Pancreas (tissue), 8 donors: ENCODE measurements around the gene CD244. TPM values are rescaled to one million over a fixed set of nuclear protein-coding genes. Genes with fewer than 3 reads are reported as not detected.

ENCODE experiments used
- polyA plus RNA-seq, 2 donors: library from polyadenylated mRNA; stranded (reverse); fragments of 200-250 nt; gene quantifications; one replicate each; pipeline ENCODE4 v1.2.3, GENCODE V29; 2013
- total RNA-seq, 6 donors: library from RNA; stranded (reverse); fragmentation: NEBNext Ultra II Directional in 4 of 6; extraction: Animal tissue kit (Norgen Biotek cat#: 25700) in 4 of 6; gene quantifications; one replicate each; pipeline versions ENCODE4 v1.2.1 to v1.2.4, GENCODE V29; 2021 to 2023
- donor health status: healthy with polysubstance abuse.
- donor health status: DM: no; HTN: no; CAD: no; lungs with moderate emphysema.
- donor health status: DM: no; HTN: no; CAD: no.
- donor health status: Bipolar disorder and iron deficiency.
- donor health status: DM: yes; HTN: yes; CAD: no.
- donor health status: DM: no; HTN: no; CAD: no.
- donor health status: DM: no; HTN: no; CAD: no.
- donor health status: DM: yes; HTN: yes; CAD: no.

CD244 gene
- total and polyA plus RNA-seq, 8 donors = 0.06 to 0.79 (median 0.14) TPM; not detected in 2

Other genes starting within 250 kb of the CD244 start
- gene SLAMF1, start 215.8 kb downstream of the CD244 start, total RNA-seq = under 1 TPM in 5 of 6 donors, not detected in 1; 0.16 to 0.47 (median 0.40) TPM
- gene SLAMF1, start 215.8 kb downstream of the CD244 start, polyA plus RNA-seq = under 1 TPM; 0.19 to 0.38 TPM
- gene CD48, start 151.1 kb downstream of the CD244 start, total RNA-seq = 1 to 10 TPM in 4 of 6 donors, under 1 TPM in 2; 0.37 to 5.1 (median 1.5) TPM
- under 1 TPM; 0.61 to 0.84 TPM for gene CD48, start 151.1 kb downstream of the CD244 start, polyA plus RNA-seq
- 1 to 10 TPM in 2 of 6 donors, under 1 TPM in 4; 0.32 to 6.5 (median 0.71) TPM for gene SLAMF7, start 123.6 kb downstream of the CD244 start, total RNA-seq
- under 1 TPM; 0.12 to 0.34 TPM for gene SLAMF7, start 123.6 kb downstream of the CD244 start, polyA plus RNA-seq
- gene LY9, start 66.7 kb downstream of the CD244 start, total RNA-seq = under 1 TPM; 0.14 to 0.55 (median 0.36) TPM
- under 1 TPM in 1 of 2 donors, not detected in 1; 0.05 TPM for gene LY9, start 66.7 kb downstream of the CD244 start, polyA plus RNA-seq
- under 1 TPM in 4 of 6 donors, not detected in 2; 0.19 to 0.51 (median 0.27) TPM for gene ITLN1, start 22.3 kb upstream of the CD244 start, total RNA-seq
- gene ITLN1, start 22.3 kb upstream of the CD244 start, polyA plus RNA-seq = 10 to 100 TPM in 1 of 2 donors, under 1 TPM in 1; 0.12 to 15.1 TPM
- not detected for gene ITLN2, start 91.9 kb upstream of the CD244 start, total RNA-seq
- gene ITLN2, start 91.9 kb upstream of the CD244 start, polyA plus RNA-seq = under 1 TPM in 1 of 2 donors, not detected in 1; 0.19 TPM
- 10 to 100 TPM; 30.0 to 59.5 (median 38.2) TPM for gene F11R, start 158.3 kb upstream of the CD244 start, total RNA-seq
- 10 to 100 TPM; 22.7 to 23.6 TPM for gene F11R, start 158.3 kb upstream of the CD244 start, polyA plus RNA-seq
- gene TSTD1, start 176.1 kb upstream of the CD244 start, total RNA-seq = 10 to 100 TPM; 24.8 to 43.8 (median 32.1) TPM
- 100 to 1,000 TPM in 1 of 2 donors, 10 to 100 TPM in 1; 69.0 to 131 TPM for gene TSTD1, start 176.1 kb upstream of the CD244 start, polyA plus RNA-seq
- 10 to 100 TPM; 15.8 to 33.2 (median 21.7) TPM for gene USF1, start 183.1 kb upstream of the CD244 start, total RNA-seq
- gene USF1, start 183.1 kb upstream of the CD244 start, polyA plus RNA-seq = 100 to 1,000 TPM in 1 of 2 donors, 10 to 100 TPM in 1; 89.4 to 118 TPM
- gene ARHGAP30, start 207.0 kb upstream of the CD244 start, total RNA-seq = 1 to 10 TPM in 4 of 6 donors, under 1 TPM in 2; 0.43 to 9.1 (median 1.9) TPM
- 1 to 10 TPM in 1 of 2 donors, under 1 TPM in 1; 0.70 to 2.0 TPM for gene ARHGAP30, start 207.0 kb upstream of the CD244 start, polyA plus RNA-seq
- gene NECTIN4, start 226.7 kb upstream of the CD244 start, total RNA-seq = 1 to 10 TPM; 1.7 to 9.3 (median 3.5) TPM
- gene NECTIN4, start 226.7 kb upstream of the CD244 start, polyA plus RNA-seq = 1 to 10 TPM; 2.1 to 2.7 TPM
- 1 to 10 TPM; 3.2 to 7.9 (median 6.2) TPM for gene KLHDC9, start 235.5 kb upstream of the CD244 start, total RNA-seq
- 10 to 100 TPM in 1 of 2 donors, 1 to 10 TPM in 1; 8.6 to 19.3 TPM for gene KLHDC9, start 235.5 kb upstream of the CD244 start, polyA plus RNA-seq